Cardiac muscle cell (in vitro differentiated cells and primary cell): Measurements from ENCODE around the gene MEGF8. TPM values are rescaled to one million over a fixed set of nuclear protein-coding genes. Genes with fewer than 3 reads are reported as not detected.

Experiments
- DNase-seq, 2 donors: peaks; one replicate each; pipeline versions ENCODE4 v3.0.0 to v3.0.0-alpha.2; 2010 to 2017; ENCODE audit warnings: low read depth in 1 of 2, low spot score in 1 of 2
- H3K27ac ChIP-seq: fragments of 200-600 bp; sonication (generic); 2 replicates; pipeline ENCODE4 v1.5.1; 2016
- H3K27me3 ChIP-seq: fragments of 200-600 bp; sonication (generic); 2 replicates; pipeline ENCODE4 v1.6.0; 2016; ENCODE audit warnings: control low read depth
- H3K36me3 ChIP-seq: fragments of 200-600 bp; sonication (generic); 2 replicates; pipeline ENCODE4 v1.5.1; 2016; ENCODE audit warnings: control low read depth
- H3K4me1 ChIP-seq: fragments of 200-600 bp; sonication (generic); 2 replicates; pipeline ENCODE4 v1.8.1; 2017; ENCODE audit warnings: low read depth, mild to moderate bottlenecking, mixed run types
- H3K4me3 ChIP-seq: fragments of 200-600 bp; sonication (generic); 2 replicates; pipeline ENCODE4 v1.5.1; 2016; ENCODE audit warnings: mild to moderate bottlenecking
- H3K9me3 ChIP-seq: fragments of 200-600 bp; sonication (generic); 2 replicates; pipeline ENCODE4 v1.5.1; 2017; ENCODE audit warnings: low read depth, mild to moderate bottlenecking, control low read depth
- CTCF ChIP-seq: IDR thresholded peaks from 2 replicates; pipeline ENCODE4 v1.5.1; 2012; ENCODE audit warnings: low read depth, mild to moderate bottlenecking, low read length
- polyA plus RNA-seq: library from polyadenylated mRNA; unstranded; fragments of >200 nt; fragmentation: Nextera tagmentation; extraction: Ambion mirVana; gene quantifications from 2 replicates; pipeline ENCODE4 v1.2.1, GENCODE V29; 2016
- total RNA-seq: library from RNA; depleted of rRNA; stranded (reverse); fragments of >200 nt; gene quantifications from 2 replicates; pipeline ENCODE4 v1.2.3, GENCODE V29; 2016

The MEGF8 gene
- total and polyA plus RNA-seq, 2 experiments from 2014 or later: 23.9 to 102 TPM

DNA sequence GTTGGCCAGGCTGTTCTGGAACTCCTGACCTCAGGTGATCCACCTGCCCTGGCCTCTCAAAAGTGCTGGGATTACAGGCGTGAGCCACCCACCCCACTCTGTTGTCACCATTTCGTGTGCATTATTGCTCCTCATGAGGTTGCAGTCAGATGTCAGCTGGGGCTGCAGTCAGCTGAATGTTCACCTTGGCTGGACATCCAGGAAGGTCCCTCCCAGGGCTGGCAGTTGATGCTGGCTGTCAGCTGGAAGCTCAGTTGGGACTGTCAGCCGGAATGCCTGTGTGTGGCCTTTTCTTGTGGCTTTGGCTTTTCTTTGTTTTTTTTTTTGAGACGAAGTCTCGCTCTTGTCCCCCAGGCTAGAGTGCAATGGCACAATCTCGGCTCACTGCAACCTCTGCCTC is 6.6 kb downstream of the MEGF8 start:
- Histone ChIP-seq H3K27ac (no peak overlapping the region), H3K36me3 (peaks cover 11% of the 10 kb centered on the region), H3K4me1 (peaks cover under 1% of the 10 kb centered on the region), H3K4me3 (no peak overlapping the region), H3K9me3 (no peaks in the 10 kb centered on the region), H3K27me3 (no peaks in the 10 kb centered on the region)
- TF ChIP-seq CTCF: no peak
- DNase-seq: no peak

GRCh38 chr19:42333018-42333417 is 7.6 kb downstream of the MEGF8 start:
- TF ChIP-seq CTCF: no peak

GRCh38 chr19:42333975-42334696 is 8.7 kb downstream of the MEGF8 start:
- no peaks in the 10 kb centered on the region for H3K27me3 ChIP-seq
- H3K9me3 ChIP-seq: no peaks in the 10 kb centered on the region
- no peak overlapping the region for H3K27ac ChIP-seq
- no peak for DNase-seq
- H3K4me1 ChIP-seq: no peaks in the 10 kb centered on the region
- no peak for TF ChIP-seq CTCF
- H3K36me3 ChIP-seq: peaks cover 13% of the 10 kb centered on the region
- H3K4me3 ChIP-seq: no peak overlapping the region

More at GRCh38 chr19:42333018-42333417, 7.6 kb downstream of the MEGF8 start:
- Histone ChIP-seq H3K27me3 (no peaks in the 10 kb centered on the region), H3K4me3 (no peak overlapping the region), H3K36me3 (peaks cover 13% of the 10 kb centered on the region), H3K9me3 (no peaks in the 10 kb centered on the region), H3K4me1 (no peaks in the 10 kb centered on the region), H3K27ac (no peak overlapping the region)
- no peak for DNase-seq

DNA sequence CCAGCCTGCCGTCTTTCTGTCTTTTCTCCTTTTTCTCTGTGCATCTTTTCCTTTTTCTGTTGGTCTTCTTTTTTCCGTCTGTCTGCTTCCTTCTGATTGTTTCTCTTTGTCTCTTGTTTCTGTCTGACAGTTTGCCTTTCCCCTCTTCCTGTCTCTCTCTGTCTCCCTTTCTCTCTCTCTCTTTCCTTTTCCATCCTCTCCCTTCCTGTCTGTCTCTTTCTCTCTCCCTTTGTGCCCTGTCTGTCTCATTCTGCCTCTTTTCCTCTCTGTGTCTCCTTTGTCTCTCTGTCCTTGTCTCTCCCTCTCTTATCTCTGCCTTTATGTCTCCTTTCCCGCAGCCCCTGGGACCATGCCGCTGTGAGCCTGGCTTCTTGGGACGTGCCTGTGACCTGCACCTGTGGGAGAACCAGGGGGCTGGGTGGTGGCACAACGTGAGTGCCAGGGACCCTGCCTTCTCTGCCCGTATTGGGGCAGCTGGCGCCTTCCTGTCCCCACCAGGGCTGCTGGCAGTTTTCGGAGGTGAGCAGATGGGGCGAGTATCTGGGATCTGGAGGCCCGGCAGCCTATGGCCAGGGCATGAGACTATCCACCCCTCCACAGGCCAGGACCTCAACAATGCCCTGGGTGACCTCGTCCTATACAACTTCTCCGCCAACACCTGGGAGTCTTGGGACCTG is 9.4 kb downstream of the MEGF8 start:
- no peak for TF ChIP-seq CTCF
- no peaks in the 10 kb centered on the region for H3K9me3 ChIP-seq
- no peak for DNase-seq

GRCh38 chr19:42335374-42335936 is 10.0 kb downstream of the MEGF8 start:
- Histone ChIP-seq H3K36me3 (peaks cover 13% of the 10 kb centered on the region), H3K4me1 (no peaks in the 10 kb centered on the region), H3K4me3 (no peak overlapping the region), H3K27ac (no peak overlapping the region), H3K9me3 (no peaks in the 10 kb centered on the region), H3K27me3 (no peaks in the 10 kb centered on the region)
- no peak for TF ChIP-seq CTCF
- no peak for DNase-seq

More for the DNA sequence above, 9.4 kb downstream of the MEGF8 start:
- H3K36me3 ChIP-seq: peaks cover 13% of the 10 kb centered on the region
- no peaks in the 10 kb centered on the region for H3K27me3 ChIP-seq
- no peaks in the 10 kb centered on the region for H3K4me1 ChIP-seq
- H3K4me3 ChIP-seq: no peak overlapping the region
- H3K27ac ChIP-seq: no peak overlapping the region
